IPS DF 4.7 (cell line): ENCODE data around the gene ZNF334.

Experiments used
- DNase-seq: peaks from one replicate; pipeline ENCODE4 v3.0.0-alpha.2; 2013; ENCODE audit warnings: low spot score; ENCODE audit errors: extremely low read depth

The ZNF334 gene

DNA sequence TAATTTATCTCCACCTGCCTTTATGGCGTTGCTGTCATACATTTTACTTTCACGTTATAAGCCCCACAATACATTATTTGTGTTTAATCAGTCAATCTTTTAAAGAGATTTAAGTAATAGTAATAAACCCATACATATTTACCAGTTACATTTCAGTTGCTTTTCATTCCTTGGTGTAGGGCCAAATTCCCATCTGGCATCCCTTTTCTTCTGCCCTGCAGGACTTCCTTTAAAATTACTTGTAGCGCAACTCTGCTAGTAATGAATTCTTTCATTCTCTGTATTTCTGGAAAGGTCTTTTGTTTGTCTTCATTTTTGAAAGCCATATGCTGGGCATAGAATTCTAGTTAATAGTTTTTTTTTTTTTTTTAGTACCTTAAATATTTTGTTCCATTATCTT, 24.9 kb downstream of the ZNF334 start:
- no peak for DNase-seq

DNA sequence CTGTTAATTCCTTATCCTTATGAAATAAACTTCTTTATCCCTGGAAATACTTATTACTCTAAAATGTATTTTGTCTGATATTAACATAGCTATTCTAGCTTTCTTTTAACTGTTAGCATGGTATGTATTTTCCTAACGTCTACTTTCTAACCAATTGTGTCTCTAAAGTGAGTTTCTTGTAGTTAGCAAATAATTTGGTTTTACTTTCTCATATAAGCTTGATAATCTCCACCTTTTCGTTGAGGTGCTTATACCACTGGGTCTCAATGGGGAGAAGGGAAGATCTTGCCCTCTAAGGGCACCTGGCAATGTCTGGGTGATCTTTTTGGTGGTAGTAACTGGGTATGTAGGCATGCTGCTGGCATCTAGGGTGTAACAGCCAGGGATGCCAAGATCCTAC, 25.7 kb downstream of the ZNF334 start:
- no peak for DNase-seq

DNA sequence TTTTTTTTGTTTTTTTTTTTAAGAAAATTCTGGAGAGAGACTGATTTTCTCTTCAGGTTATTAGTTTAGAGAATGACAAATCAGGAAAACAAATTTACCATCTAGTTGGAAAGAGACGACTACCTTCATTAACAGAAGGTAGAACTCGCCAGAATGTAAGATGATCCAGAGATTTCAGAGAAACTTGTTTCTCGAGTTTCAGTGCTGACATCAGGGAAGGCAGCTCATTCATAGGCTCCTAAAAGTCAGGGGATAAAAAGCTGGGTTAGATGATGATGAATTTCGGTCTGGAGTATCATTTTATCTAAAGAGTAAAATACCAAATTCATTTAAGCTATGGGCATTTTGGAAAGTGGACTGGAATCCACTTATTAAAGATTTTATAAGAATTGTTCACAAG, 27.9 kb downstream of the ZNF334 start:
- DNase-seq, result no peak

DNA sequence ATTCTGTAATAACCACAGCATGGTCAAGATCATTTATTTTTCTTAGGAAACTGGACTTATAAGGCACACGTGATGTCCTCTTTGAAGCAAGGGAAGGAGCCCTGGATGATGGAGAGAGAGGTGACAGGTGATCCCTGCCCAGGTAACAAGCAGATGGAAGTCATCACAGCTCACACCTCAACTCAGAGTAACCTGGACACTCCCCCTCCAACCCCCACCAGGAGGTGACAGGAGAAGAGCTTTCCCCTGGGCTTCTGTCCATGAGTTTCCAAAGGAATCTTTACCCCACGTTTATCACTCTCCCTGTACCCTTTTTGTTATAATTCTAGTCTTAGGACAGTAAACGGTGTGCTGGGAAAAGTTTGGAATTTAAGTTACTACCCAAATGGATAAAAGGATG, 28.4 kb downstream of the ZNF334 start:
- DNase-seq, result no peak

DNA sequence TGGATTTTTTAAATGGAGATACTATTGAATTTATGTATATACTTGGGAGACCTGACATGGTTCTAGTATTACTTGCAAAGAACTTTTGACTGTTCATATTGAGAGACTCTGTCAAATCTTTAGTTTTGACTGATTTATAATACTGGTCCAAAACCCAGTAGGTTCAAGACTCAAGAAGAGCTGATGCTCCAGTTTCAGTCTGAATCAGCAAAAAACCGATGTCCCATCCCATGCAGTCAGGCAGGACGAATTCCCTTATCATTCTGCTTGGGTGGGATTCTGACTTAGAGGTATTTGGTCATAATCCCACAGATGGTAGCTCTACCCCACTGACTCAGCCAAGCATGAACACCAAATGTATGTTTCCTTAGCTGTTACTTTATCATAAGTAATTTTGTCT, 29.5 kb downstream of the ZNF334 start:
- no peak for DNase-seq

DNA sequence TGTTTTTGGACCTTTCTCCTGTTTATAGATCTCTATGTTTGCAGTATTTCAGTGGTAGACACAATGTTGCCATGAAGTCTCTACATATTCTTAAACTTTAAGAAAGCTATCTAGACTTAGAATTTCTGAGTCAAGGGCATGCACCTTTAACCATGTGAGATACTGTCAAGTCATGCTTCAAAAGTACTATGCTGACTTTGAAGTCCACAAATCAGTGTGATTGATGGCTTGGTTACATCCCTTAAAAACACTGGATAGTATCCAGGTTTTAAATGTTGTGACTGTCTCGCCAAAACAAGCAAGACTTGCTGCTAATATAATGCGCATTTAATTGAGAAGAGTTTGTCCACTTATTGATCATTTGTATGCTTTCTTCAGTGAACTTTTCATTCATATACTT, 30.5 kb downstream of the ZNF334 start:
- DNase-seq, result no peak

DNA sequence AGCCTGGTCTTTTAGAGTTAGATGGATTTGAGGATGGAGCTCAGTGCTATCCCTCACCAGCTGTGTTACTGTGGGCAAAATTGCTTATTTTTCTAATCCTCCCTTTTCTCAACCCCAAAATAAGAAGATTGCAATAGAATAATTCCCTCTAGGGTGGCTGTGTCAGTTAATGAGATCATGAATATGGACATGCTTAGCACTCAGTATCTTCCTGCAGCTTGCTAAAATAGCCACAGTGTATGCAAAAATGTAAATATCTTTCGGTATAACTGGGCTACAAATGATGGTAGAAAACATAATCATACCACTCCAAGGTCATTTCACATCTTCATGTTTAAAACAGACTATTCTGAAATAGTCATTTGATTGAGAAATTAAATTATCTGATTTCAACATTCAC, 35.7 kb downstream of the ZNF334 start:
- no peak for DNase-seq

DNA sequence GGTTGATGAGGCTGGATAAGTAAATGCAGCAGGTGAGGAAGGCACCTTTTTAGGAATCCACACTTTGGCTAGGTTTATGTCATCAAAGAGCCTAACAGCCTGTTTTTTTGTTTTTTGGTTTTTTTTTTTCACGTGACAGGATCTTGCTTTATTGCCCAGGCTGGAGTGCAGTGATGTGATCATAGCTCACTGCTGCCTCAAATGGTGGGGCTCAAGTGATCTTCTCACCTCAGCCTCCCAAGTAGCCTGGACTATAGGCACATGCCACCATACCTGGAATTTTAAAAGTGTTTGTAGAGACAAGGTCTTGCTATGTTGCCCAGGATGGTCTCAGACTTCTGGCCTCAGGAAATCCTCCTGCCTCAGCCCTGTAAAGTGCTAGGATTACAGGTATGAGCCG, 36.1 kb downstream of the ZNF334 start:
- DNase-seq, result no peak

DNA sequence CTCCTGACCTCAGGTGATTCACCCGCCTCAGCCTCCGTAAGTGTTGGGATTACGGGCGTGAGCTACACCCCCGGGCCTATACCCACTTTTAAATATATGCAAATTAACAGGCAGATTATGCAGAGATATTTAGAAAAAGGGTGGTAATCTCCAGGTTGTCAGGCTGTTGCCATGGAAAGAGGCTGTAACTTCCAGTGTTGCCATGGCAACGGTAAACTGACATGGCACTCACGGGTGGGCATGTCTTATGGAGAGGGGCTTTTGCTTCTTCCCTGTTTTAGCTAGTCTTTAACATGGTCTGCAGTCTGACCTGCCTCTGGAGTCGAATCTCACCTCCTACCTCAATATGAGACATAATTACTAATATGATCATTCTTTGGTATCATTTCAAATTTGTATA, 44.9 kb downstream of the ZNF334 start:
- no peak for DNase-seq

DNA sequence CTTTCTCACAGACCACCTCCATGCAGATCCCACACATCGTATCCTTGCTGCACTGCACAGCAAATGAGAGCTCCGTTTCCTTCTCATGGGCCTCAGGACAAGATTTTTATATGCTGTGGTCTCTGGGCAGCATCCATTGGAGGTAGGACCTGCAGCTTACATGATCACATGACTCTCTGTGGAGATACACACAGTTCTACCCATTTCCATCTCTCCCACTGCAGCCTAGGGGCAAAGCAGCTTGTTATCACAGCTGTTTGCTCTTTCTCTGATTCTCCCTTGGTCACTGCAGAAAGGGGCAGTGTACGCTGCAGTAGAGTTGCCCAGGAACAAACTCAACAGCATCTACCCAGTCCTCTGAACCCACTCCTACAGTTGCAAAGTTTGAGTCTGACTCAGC, 48.9 kb downstream of the ZNF334 start:
- DNase-seq, result no peak

DNA sequence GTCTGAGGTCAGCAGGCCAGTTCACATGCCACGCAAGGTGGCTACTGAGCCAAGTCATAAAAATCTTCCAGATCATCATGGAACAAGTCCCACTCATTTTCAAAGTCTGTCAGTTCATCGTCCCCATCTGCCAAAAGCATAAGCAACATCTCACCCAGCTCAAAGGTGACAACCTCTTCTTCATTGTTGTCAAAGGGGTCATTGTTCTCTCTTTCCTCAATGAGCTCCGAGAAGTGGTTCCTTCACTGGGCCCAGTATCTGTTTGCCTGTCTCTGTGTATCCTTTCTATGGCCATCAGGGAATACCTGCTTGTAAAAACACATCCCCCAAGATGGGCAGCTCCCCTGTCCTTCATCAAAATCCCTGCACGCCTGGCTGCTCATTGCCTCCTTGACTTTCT, 49.5 kb downstream of the ZNF334 start:
- no peak for DNase-seq

DNA sequence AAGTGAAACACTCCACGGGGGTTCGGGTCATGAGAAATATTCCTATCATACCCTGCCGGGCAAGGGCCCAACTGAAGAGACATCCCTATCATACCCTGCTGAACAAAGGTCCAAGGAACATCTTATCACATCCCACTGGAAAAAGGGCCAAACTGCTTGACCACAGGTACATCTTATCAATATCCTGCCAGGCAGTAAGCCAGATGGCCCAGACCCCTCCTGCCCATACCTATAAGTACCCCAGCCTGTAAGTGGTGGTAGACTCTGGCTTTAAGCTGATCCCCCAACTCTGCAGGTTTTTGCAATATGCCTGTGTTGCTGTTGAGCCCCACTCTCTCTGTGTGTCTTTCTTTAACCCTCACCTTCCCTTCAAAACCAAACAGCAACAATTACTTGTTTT, 51.6 kb downstream of the ZNF334 start:
- no peak for DNase-seq

DNA sequence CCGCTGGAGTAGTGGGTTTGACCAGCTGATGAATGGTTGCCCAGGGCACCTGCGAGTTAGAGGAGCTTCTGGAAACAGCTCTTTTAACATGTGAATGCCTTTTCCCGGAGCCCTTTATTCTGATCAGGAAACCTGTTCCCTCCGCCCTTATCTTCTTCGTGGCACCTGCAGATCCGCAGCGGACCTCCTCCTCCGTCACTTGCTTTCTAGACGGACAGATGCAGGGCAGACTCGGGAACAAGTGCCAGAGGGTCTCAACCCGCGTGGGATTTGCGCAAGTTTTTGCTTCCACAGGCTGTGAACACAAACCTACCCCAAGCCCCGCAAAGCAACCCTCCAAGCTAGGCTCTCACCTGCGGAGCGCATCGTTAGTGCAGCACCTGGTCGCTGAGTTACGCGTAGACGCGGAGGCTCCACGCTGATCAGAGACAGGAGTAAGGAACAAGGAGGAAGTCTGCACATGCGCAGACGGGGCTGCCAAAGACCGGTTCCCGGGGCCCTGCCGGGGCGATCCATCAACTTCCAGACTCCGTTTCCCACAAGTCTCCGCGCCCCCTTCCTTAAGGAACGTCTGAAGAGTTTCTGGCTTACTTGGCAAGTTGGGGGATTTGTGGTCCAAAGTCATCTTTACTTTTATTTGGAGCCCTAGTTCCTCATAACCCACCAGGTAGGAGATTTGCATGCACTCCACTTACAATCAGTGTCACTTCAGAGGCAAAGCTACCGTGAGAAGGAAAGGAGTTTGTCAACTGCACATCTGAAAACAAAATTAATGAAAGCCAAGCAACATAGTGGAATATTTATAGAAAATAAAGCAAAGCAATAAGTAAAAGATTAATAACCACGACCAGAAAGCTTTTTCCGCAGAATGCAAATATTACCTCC, 54.3 kb downstream of the ZNF334 start:
- DNase-seq, result peak; percentile 71

DNA sequence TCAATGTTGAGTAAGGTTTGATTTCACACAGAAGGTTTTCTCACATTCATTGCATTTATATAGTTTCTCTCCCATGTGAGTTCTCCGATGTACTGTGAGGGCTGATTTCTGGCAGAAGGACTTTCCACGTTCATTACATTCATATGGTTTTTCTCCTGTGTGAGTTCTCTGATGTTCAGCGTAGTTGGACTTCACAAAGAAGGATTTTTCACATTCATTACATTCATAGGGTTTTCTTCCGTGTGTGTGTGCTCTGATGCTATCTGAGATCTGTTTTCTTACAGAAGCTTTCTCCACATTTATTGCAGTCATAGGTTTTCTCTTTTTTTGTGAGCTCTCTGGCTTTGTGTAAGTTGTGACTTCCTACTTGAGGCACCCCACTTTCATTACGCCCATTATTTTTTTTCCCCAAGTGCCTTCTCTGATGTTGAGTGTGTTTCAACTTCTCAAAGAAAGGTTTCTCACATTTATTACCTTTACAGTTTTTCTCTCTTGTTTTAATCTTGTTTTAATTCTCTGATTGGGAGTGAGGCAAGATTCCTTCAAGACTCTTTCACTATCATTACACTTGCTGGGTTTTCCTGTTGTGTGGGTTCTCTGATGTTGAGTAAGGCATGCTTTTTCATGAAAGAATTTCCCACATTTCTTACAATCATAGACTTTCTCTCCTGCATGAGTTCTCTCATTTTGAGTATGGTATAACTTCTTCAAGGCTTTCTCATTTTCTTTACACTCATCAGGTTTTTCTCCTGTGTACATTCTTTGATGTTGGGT, 56.9 kb downstream of the ZNF334 start:
- DNase-seq, result no peak

DNA sequence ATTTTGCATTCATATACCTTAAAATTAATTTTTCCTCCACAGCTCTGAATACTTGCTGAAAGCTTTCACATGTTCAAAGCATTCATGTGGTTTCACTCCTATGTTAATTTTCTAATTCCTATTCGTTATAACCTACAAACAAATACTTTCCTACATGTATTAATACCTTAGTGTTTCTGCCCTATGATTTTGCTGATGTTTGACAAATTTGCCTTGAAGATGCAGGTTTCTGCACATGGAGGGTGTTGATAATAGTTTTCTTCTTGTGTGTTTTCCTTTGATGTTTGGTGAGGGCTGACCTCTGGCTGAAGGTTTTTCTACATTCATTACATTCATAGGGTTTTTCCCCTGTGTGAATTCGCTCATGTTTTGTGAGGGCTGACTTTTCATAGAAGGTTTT, 57.6 kb downstream of the ZNF334 start:
- no peak for DNase-seq
